Choroid plexus epithelial cell (primary cell): ENCODE measurements around the gene PAPOLG.

Experiments
- DNase-seq: peaks from one replicate; pipeline ENCODE4 v3.0.0-alpha.2; 2010; ENCODE audit warnings: low read depth
- H3K4me3 ChIP-seq: 2 replicates; pipeline ENCODE4 v1.5.1; 2011; ENCODE audit warnings: low read depth, mild to moderate bottlenecking, control low read depth, low read length, moderate library complexity
- TF ChIP-seq, protein P1 (sequence below): conservative IDR thresholded peaks from 2 replicates; pipeline ENCODE4 v1.5.1; 2011; ENCODE audit warnings: low read depth, mild to moderate bottlenecking, control low read depth, inconsistent platforms, low read length, moderate library complexity

Gene PAPOLG

DNA sequence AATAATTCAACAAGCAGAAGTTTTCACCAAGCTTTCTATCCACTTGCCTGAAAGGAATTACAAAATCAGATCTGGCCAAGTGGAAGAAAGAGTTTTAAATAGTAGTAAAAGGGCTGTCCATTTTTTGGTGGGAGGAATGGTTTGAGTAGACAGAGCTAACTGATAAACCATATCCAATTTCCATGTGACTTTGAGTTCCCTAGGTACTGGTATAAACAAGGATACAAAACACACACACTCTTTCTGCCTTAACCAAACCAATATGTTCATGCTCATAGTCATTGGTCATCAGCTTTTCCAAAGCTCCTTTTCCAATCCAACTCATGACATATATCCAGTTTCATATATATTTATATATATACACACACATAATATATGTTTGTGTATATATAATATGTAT, 75.9 kb downstream of the PAPOLG start:
- TF ChIP-seq, protein P1, sequence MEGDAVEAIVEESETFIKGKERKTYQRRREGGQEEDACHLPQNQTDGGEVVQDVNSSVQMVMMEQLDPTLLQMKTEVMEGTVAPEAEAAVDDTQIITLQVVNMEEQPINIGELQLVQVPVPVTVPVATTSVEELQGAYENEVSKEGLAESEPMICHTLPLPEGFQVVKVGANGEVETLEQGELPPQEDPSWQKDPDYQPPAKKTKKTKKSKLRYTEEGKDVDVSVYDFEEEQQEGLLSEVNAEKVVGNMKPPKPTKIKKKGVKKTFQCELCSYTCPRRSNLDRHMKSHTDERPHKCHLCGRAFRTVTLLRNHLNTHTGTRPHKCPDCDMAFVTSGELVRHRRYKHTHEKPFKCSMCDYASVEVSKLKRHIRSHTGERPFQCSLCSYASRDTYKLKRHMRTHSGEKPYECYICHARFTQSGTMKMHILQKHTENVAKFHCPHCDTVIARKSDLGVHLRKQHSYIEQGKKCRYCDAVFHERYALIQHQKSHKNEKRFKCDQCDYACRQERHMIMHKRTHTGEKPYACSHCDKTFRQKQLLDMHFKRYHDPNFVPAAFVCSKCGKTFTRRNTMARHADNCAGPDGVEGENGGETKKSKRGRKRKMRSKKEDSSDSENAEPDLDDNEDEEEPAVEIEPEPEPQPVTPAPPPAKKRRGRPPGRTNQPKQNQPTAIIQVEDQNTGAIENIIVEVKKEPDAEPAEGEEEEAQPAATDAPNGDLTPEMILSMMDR = no peak
- H3K4me3 ChIP-seq = no peak overlapping the region
- DNase-seq = no peak

DNA sequence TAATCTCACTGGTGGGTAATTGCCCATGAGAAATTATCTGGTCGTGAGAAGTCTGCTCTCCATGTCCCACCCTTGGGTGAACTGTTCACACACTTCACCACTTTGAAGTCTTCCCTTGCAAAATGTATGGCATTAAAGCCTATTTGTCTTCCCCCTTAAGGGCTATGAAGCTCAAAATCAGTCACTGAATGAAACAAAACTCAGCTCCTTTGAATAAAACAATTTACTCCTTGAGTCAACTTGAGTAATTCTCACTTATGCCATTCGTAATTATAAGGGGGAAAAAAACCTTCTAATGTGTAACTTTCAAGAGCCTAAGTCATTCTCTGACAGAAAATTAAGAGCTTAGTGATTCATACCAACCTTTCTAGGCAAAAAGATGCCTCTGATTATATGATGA, 76.6 kb downstream of the PAPOLG start:
- no peak overlapping the region for H3K4me3 ChIP-seq
- TF ChIP-seq, protein P1 = no peak
- DNase-seq = no peak

DNA sequence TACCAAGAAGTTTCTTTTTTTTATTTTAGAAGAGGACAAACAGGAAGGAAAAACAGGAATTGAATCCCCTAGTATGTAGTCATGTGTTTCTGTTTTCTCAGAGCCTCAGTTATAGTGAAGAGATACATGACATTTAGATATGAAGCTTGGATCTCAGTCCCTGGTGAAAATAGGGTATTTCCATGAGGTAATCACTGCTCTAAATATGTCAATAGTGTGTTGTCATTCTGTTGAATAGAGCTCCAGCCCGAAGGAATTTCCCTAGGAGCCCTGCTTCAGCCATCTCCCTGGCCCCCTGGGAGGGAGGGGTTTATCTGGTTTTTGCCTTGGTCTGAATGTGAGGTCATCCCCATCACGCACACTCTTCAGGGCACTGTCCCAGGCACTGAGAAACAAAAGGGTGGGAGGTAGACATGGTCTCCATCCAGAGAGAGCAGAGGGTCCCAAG, 78.2 kb downstream of the PAPOLG start:
- no peak overlapping the region for H3K4me3 ChIP-seq
- DNase-seq = peak; percentile 8
- TF ChIP-seq, protein P1 = no peak

DNA sequence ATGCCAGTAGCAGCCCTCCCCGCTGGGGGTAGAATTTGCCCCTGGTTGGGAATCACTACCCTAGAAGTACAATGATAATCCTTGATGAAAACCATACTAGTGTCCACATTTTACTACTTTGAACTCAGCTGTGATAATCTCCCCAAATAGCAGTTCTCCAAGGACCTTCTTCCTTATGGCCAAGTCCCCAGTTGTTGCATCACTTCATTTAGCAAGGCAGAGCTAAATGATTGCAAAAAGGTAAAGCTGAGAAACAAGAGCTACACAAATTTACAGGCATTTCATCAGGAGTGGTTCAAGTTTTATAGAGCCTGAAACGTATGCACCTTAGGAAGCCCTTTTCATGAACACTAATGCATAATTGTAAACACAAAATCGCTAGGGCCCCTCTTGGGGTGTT, 80.4 kb downstream of the PAPOLG start:
- DNase-seq = no peak
- TF ChIP-seq, protein P1 = no peak
- H3K4me3 ChIP-seq = no peak overlapping the region

DNA sequence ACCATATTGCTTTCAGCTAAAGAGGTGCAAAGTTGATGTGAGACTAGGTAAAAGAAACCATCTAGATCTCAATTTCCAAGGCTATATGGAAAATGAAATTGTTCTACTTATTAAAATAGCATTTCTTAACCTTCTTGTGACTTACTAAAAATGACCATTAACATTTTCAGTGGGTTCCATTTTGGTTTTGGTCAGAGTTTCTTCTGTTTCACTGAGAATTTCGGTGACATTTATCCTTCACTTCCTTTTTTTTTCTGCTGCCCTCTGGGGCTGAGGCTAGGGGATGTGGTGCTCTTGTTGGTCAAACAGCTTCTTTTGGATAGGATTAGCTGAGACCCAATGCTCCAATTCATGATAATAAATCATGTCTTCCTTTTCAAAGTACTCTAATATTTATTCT, 81.1 kb downstream of the PAPOLG start:
- TF ChIP-seq, protein P1 = no peak
- H3K4me3 ChIP-seq = no peak overlapping the region
- DNase-seq = no peak

DNA sequence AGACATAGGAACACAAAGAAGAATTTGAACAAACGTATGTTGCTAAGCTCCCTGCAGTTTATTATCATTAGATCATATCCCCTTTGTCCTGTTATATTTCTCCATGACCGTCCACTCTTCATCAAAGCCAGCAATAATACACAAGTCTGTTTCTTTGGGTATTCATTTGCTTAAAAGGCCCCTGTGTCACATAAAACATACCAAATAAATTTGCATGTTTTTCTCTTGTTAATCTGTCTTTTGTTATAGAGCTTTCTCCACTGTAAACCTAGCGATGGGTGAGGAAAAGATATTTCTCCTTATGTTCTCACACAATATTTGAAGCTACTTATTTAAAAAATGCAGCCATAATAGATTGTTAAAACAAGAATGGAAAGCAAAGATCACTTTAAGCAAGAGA, 82.4 kb downstream of the PAPOLG start:
- H3K4me3 ChIP-seq = no peak overlapping the region
- TF ChIP-seq, protein P1 = no peak
- peak; percentile 39 for DNase-seq

DNA sequence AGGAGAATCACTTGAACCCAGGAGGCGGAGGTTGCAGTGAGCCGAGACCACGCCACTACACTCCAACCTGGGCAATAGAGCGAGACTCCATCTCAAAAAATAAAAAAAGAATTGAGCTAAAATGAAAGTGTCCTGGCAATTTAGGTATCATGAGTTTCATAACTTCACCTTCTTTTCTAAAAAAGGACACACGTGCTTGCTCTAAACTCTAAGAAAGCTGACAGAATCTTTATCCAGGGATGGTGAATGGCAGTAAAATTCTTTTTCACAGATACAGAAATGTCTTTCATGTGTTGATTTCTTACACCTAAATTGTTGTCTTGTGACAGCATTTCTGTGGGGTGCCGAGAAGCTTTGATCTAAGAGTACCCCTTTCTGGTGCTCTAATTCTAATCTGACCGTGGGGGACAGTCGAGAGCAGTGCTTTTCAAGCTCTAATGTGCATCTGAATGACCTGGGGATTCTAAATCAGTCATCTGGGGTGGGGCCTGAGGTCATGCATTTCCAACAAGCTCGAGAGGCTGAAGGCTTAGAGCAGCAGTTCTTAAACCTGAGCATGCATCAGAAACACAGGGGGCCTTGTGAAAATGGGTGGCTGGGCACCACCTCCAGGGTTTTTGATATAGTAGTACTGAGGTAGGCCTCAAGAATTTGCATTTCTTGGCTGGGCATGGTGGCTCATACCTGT, 83.2 kb downstream of the PAPOLG start:
- no peak for DNase-seq
- no peak overlapping the region for H3K4me3 ChIP-seq
- TF ChIP-seq, protein P1 = no peak
